Left ventricle myocardium superior (tissue), 1 donor: ENCODE data around the gene ABCA3. TPM values are rescaled to one million over a fixed set of nuclear protein-coding genes. Genes with fewer than 3 reads are reported as not detected.

Source experiments
- ATAC-seq: fragments of 200-7000 bp; cut with Tn5 transposase; one replicate; pipeline ENCODE4 v1.9.1; 2020; ENCODE audit warnings: mild to moderate bottlenecking, moderate library complexity
- DNase-seq: peaks from one replicate; pipeline ENCODE4 v3.0.0-alpha.2; 2020
- intact Hi-C: fragments of 100-400 bp; cut with micrococcal nuclease; formaldehyde crosslinking; loops from one replicate; pipeline ENCODE4 v1.11.0; 2022
- total RNA-seq: library from RNA; stranded (reverse); fragmentation: NEBNext Ultra II Directional; extraction: Animal tissue kit (Norgen Biotek cat#: 25700); gene quantifications from one replicate; pipeline ENCODE4 v1.2.1, GENCODE V29; 2021
- donor health status: DM: no; HTN: yes; CAD: no; lungs with severe emphysema.

ABCA3 gene
- total RNA-seq, 1 donor from 2014 or later, result 7.7 TPM

- intact Hi-C loops, result no loop called here
- ATAC-seq (no peak), DNase-seq (no peak)
These were observed 55.5 kb downstream of the ABCA3 start for GRCh38 chr16:2284797-2285576.

- intact Hi-C loops, result no loop called here
- ATAC-seq, result no peak
- no peak for DNase-seq
These were observed 56.3 kb downstream of the ABCA3 start for GRCh38 chr16:2284001-2284770.

GRCh38 chr16:2282866-2283555 is 57.5 kb downstream of the ABCA3 start:
- no peak for DNase-seq

GRCh38 chr16:2282262-2282661 is 58.3 kb downstream of the ABCA3 start:
- no peak for DNase-seq
- ATAC-seq, result no peak
- intact Hi-C loops, result no loop called here

More at GRCh38 chr16:2282866-2283555, 57.5 kb downstream of the ABCA3 start:
- intact Hi-C loops, result no loop called here
- ATAC-seq, result no peak

- intact Hi-C loops, result no loop called here
- DNase-seq (no peak), ATAC-seq (no peak)
These were observed 59.5 kb downstream of the ABCA3 start for GRCh38 chr16:2280981-2281542.

- intact Hi-C loops, result no loop called here
- DNase-seq, result no peak
- ATAC-seq, result no peak
These were observed 60.1 kb downstream of the ABCA3 start for GRCh38 chr16:2280461-2280860.

GRCh38 chr16:2278956-2279800 is 61.4 kb downstream of the ABCA3 start:
- no peak for DNase-seq
- ATAC-seq, result no peak
- intact Hi-C loops, result no loop called here

- no peak for ATAC-seq
- intact Hi-C loops, result no loop called here
These were observed 62.3 kb downstream of the ABCA3 start for GRCh38 chr16:2278272-2278608.

GRCh38 chr16:2277466-2278271 is 62.9 kb downstream of the ABCA3 start:
- intact Hi-C loops, result no loop called here
- DNase-seq (no peak), ATAC-seq (no peak)

More at GRCh38 chr16:2278272-2278608, 62.3 kb downstream of the ABCA3 start:
- DNase-seq, result no peak

- intact Hi-C loops, result no loop called here
- ATAC-seq, result no peak
- DNase-seq, result no peak
These were observed 63.9 kb downstream of the ABCA3 start for GRCh38 chr16:2276368-2277195.

GRCh38 chr16:2275476-2276367 is 64.8 kb downstream of the ABCA3 start:
- ATAC-seq (peak; percentile 32), DNase-seq (peak; percentile 62)
- intact Hi-C loops, result no loop called here

- intact Hi-C loops, result no loop called here
- DNase-seq (no peak), ATAC-seq (no peak)
These were observed 66.6 kb downstream of the ABCA3 start for GRCh38 chr16:2273931-2274330.

- ATAC-seq (no peak), DNase-seq (no peak)
- intact Hi-C loops, result no loop called here
These were observed 67.0 kb downstream of the ABCA3 start for GRCh38 chr16:2273484-2273883.

GRCh38 chr16:2271848-2272461 is 68.6 kb downstream of the ABCA3 start:
- ATAC-seq (no peak), DNase-seq (no peak)
- intact Hi-C loops, result no loop called here

- no peak for DNase-seq
- no peak for ATAC-seq
- intact Hi-C loops, result no loop called here
These were observed 69.7 kb downstream of the ABCA3 start for GRCh38 chr16:2270588-2271470.
